Measurements from ENCODE around the gene ANKH. TPM values are rescaled to one million over a fixed set of nuclear protein-coding genes. Genes with fewer than 3 reads are reported as not detected.

The ANKH gene
- total and polyA plus RNA-seq, 4 donors: 9.3 to 57.1 (median 37.4) TPM

GRCh38 chr5:14829396-14829795 lies 42.2 kb downstream of the ANKH start:
- no peak for TF ChIP-seq RXRA (IDR thresholded peaks at IDR 0.05)
- TF ChIP-seq ZBTB33 (IDR thresholded peaks at IDR 0.05): no peak
- no peak for TF ChIP-seq YY1 (IDR thresholded peaks at IDR 0.05)
- no peak for TF ChIP-seq TAF1 (conservative IDR thresholded peaks at IDR 0.05)
- TF ChIP-seq HNF4A (conservative IDR thresholded peaks at IDR 0.05): no peak
- no peak for TF ChIP-seq NR2F2 (IDR thresholded peaks at IDR 0.05)
- peaks cover 7 to 47% (median 13%) of the 10 kb centered on the region in 4 donors for H3K4me1 ChIP-seq (ENCODE audit: control insufficient read depth in 4 of 4, insufficient read depth in 4 of 4, low read length in 3 of 4)
- WGBS: 90% methylated on average over 3 of the region's 3 CpGs

GRCh38 chr5:14826714-14827113 lies 44.9 kb downstream of the ANKH start:
- no peaks in the 10 kb centered on the region for H3K27me3 ChIP-seq (ENCODE audit: control insufficient read depth in 4 of 4, insufficient read depth in 4 of 4, low read length in 3 of 4)
- DNase-seq (ENCODE audit: low spot score): no peak
- peaks cover 7 to 40% (median 12%) of the 10 kb centered on the region in 4 donors for H3K4me1 ChIP-seq (ENCODE audit: control insufficient read depth in 4 of 4, insufficient read depth in 4 of 4, low read length in 3 of 4)
- H3K4me3 ChIP-seq (ENCODE audit: low read depth in 1 of 3, low read length in 3 of 3): no peak overlapping the region
- peak overlapping the region; percentile 32 to 69 for H3K27ac ChIP-seq (ENCODE audit: low read depth in 1 of 2, low read length in 2 of 2)
- TF ChIP-seq HNF4A (conservative IDR thresholded peaks at IDR 0.05): no peak
- no peak for TF ChIP-seq EGR1 (IDR thresholded peaks at IDR 0.05; ENCODE audit: low read depth in 2 of 2)
- no peak for TF ChIP-seq RXRA (IDR thresholded peaks at IDR 0.05)
- TF ChIP-seq ZBTB33 (IDR thresholded peaks at IDR 0.05): no peak
- TF ChIP-seq YY1 (IDR thresholded peaks at IDR 0.05): no peak
- no peak for TF ChIP-seq JUND (IDR thresholded peaks at IDR 0.05)
- TF ChIP-seq MAX (IDR thresholded peaks at IDR 0.05): no peak
- 97% methylated on average over 4 of the region's 4 CpGs for WGBS
- no peaks in the 10 kb centered on the region for H3K36me3 ChIP-seq (ENCODE audit: control insufficient read depth in 4 of 4, insufficient read depth in 3 of 4, low read depth in 1 of 4, low read length in 3 of 4)
- no peaks in the 10 kb centered on the region for H3K9me3 ChIP-seq (ENCODE audit: control insufficient read depth in 4 of 4, low read length in 3 of 4)
- no peak overlapping the region for H3K9ac ChIP-seq (ENCODE audit: low read depth in 1 of 2, low read length in 2 of 2)

More at GRCh38 chr5:14829396-14829795, 42.2 kb downstream of the ANKH start:
- no peaks in the 10 kb centered on the region for H3K36me3 ChIP-seq (ENCODE audit: control insufficient read depth in 4 of 4, insufficient read depth in 3 of 4, low read depth in 1 of 4, low read length in 3 of 4)
- no peak for DNase-seq (ENCODE audit: low spot score)
- H3K9me3 ChIP-seq (ENCODE audit: control insufficient read depth in 4 of 4, low read length in 3 of 4): no peaks in the 10 kb centered on the region
- no peak overlapping the region for H3K4me3 ChIP-seq (ENCODE audit: low read depth in 1 of 3, low read length in 3 of 3)
- no peak overlapping the region for H3K9ac ChIP-seq (ENCODE audit: low read depth in 1 of 2, low read length in 2 of 2)
- H3K27me3 ChIP-seq (ENCODE audit: control insufficient read depth in 4 of 4, insufficient read depth in 4 of 4, low read length in 3 of 4): no peaks in the 10 kb centered on the region
- H3K27ac ChIP-seq (ENCODE audit: low read depth in 1 of 2, low read length in 2 of 2): peak overlapping the region; percentile 80 to 93

- no peak overlapping the region for H3K4me3 ChIP-seq (ENCODE audit: low read depth in 1 of 3, low read length in 3 of 3)
- H3K27ac ChIP-seq (ENCODE audit: low read depth in 1 of 2, low read length in 2 of 2): peak overlapping the region; percentile 47 to 84
- no peaks in the 10 kb centered on the region for H3K27me3 ChIP-seq (ENCODE audit: control insufficient read depth in 4 of 4, insufficient read depth in 4 of 4, low read length in 3 of 4)
- no peak overlapping the region for H3K9ac ChIP-seq (ENCODE audit: low read depth in 1 of 2, low read length in 2 of 2)
- 68% methylated on average over 2 of the region's 2 CpGs for WGBS
- DNase-seq (ENCODE audit: low spot score): no peak
- no peaks in the 10 kb centered on the region for H3K9me3 ChIP-seq (ENCODE audit: control insufficient read depth in 4 of 4, low read length in 3 of 4)
- peaks cover 7 to 39% (median 9%) of the 10 kb centered on the region in 4 donors for H3K4me1 ChIP-seq (ENCODE audit: control insufficient read depth in 4 of 4, insufficient read depth in 4 of 4, low read length in 3 of 4)
- H3K36me3 ChIP-seq (ENCODE audit: control insufficient read depth in 4 of 4, insufficient read depth in 3 of 4, low read depth in 1 of 4, low read length in 3 of 4): no peaks in the 10 kb centered on the region
- TF ChIP-seq CTCF (IDR thresholded peaks at IDR 0.05; ENCODE audit: low read depth, low read length, missing input control): no peak
- TF ChIP-seq ZBTB33 (IDR thresholded peaks at IDR 0.05): no peak
- TF ChIP-seq TAF1 (conservative IDR thresholded peaks at IDR 0.05): no peak
- no peak for TF ChIP-seq ATF3 (IDR thresholded peaks at IDR 0.05)
- TF ChIP-seq MAX (IDR thresholded peaks at IDR 0.05): no peak
- TF ChIP-seq RXRA (IDR thresholded peaks at IDR 0.05): peak in 1 of 2 donors; percentile 53
- peak; percentile 77 for TF ChIP-seq FOXA1 (IDR thresholded peaks at IDR 0.05)
- no peak for TF ChIP-seq HNF4G (IDR thresholded peaks at IDR 0.05)
- TF ChIP-seq SP1 (IDR thresholded peaks at IDR 0.05): peak; percentile 24
- no peak for TF ChIP-seq RAD21 (IDR thresholded peaks at IDR 0.05)
- peak; percentile 33 to 53 for TF ChIP-seq HNF4A (conservative IDR thresholded peaks at IDR 0.05)
- TF ChIP-seq FOXA2 (IDR thresholded peaks at IDR 0.05): peak; percentile 88
Observed at GRCh38 chr5:14825977-14826376, 45.6 kb downstream of the ANKH start.
